HFF-Myc (cell line): ENCODE data around the gene CNNM3.

Experiments used
- DNase-seq: peaks from one replicate; pipeline ENCODE4 v3.0.0-alpha.2; 2011; ENCODE audit warnings: low read depth; ENCODE audit errors: extremely low read depth
- H3K4me3 ChIP-seq: replicated peaks from 2 replicates; pipeline ENCODE4 v1.5.1; 2011; ENCODE audit warnings: low read depth, mild to moderate bottlenecking, control low read depth, low read length
- TF ChIP-seq, protein P1 (sequence below): IDR thresholded peaks from 2 replicates; pipeline ENCODE4 v1.5.1; 2012; ENCODE audit warnings: mild to moderate bottlenecking, low read depth, low read length, control low read depth; ENCODE audit errors: missing control alignments

Gene CNNM3

DNA sequence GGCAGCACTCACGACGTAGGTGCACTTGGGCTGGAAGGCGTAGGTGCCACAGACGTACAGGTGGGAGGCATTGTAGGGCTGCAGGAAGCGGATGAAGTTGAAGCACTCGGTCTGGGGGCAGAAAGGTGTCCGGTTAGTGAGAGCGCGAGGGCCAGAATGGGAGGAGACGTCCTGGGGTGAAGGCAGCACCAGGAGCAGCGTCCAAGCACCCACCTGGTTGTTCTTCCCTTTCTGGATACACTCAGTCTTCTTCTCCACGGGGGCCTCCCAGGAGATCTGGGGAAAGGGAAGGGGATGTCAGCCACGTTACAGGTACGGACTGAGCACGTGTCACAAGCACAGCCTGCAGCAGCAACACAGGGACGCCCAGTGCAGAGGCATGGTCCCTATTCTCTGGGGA is 49.6 kb downstream of the CNNM3 start:
- TF ChIP-seq, protein P1, sequence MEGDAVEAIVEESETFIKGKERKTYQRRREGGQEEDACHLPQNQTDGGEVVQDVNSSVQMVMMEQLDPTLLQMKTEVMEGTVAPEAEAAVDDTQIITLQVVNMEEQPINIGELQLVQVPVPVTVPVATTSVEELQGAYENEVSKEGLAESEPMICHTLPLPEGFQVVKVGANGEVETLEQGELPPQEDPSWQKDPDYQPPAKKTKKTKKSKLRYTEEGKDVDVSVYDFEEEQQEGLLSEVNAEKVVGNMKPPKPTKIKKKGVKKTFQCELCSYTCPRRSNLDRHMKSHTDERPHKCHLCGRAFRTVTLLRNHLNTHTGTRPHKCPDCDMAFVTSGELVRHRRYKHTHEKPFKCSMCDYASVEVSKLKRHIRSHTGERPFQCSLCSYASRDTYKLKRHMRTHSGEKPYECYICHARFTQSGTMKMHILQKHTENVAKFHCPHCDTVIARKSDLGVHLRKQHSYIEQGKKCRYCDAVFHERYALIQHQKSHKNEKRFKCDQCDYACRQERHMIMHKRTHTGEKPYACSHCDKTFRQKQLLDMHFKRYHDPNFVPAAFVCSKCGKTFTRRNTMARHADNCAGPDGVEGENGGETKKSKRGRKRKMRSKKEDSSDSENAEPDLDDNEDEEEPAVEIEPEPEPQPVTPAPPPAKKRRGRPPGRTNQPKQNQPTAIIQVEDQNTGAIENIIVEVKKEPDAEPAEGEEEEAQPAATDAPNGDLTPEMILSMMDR, result no peak
- no peak overlapping the region for H3K4me3 ChIP-seq
- no peak for DNase-seq

- TF ChIP-seq, protein P1, result no peak
- DNase-seq, result no peak
Measured at GRCh38 chr2:96866149-96866548, 50.1 kb downstream of the CNNM3 start.

DNA sequence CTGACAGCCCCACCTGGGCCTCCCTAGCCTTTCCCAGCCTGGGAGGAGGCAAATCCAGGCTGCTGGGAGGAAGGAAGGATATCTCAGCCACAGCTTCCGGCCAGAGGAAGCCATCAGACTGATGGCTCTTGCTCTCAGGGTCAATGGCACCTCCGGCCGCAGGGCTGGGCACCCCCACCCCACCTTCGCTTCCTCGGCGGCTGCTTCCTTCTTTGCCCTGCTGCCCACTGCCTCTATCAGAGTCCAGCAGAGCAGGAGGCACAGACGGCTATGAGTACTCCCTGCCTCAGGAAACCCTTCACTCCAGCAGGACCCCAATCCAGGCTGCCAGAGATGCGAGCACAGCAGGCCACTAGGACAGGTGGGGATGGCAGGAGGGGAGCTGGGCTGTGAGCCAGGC is 50.5 kb downstream of the CNNM3 start:
- no peak for DNase-seq
- peak overlapping the region; percentile 68 for H3K4me3 ChIP-seq
- TF ChIP-seq, protein P1, result no peak

More at GRCh38 chr2:96866149-96866548, 50.1 kb downstream of the CNNM3 start:
- H3K4me3 ChIP-seq, result no peak overlapping the region

GRCh38 chr2:96866986-96867755 is 51.1 kb downstream of the CNNM3 start:
- DNase-seq, result no peak
- H3K4me3 ChIP-seq, result peak overlapping the region; percentile 68
- TF ChIP-seq, protein P1, result no peak

GRCh38 chr2:96867756-96868554 is 51.9 kb downstream of the CNNM3 start:
- TF ChIP-seq, protein P1, result no peak
- H3K4me3 ChIP-seq, result peak overlapping the region; percentile 68
- no peak for DNase-seq

DNA sequence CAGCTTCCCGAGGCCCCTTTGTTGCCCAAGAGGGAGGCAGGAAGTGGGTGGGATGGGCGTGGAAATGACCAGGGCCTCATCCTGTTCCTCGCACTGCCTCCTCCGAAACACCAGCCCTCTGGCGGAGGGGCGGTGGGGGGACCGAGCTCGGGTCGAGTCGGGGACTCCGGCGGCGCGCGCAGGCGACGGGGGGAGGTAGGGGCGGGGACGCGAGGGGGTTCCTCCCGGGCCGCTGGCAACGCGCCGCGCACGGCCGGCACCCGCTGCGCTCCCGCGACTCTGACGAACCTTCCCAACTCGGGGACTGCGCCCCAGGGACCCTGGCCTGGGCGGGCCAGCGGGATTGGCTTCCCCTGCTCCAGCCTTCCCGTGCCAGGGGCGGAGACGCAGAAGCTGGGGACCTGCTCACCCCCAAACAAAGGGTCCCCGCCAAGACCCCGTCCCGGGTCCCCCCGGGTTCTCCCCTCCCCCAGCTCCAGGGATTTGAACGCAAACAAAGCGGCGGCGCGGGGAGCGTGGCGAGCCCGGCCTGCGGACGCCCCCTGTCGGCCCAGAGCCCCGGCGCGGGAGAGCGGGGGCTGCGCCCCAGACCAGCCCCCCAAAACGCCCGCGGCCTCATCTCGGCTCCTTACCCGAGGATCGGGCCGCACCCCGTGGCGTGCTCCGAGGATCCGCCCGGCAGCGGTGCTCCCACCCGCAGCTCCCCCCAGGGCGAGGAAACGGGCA is 52.6 kb downstream of the CNNM3 start:
- peak overlapping the region; percentile 68 for H3K4me3 ChIP-seq
- TF ChIP-seq, protein P1, result peak; percentile 56
- peak; percentile 64 for DNase-seq
